NCI-H2227 (cell line): ENCODE data around the gene KDM1B.

Source experiments
- DNase-seq: peaks from one replicate; lab custom pipeline; 2025; ENCODE audit not compliant: unreplicated experiment; lab: John Stamatoyannopoulos, UW

The KDM1B gene

DNA sequence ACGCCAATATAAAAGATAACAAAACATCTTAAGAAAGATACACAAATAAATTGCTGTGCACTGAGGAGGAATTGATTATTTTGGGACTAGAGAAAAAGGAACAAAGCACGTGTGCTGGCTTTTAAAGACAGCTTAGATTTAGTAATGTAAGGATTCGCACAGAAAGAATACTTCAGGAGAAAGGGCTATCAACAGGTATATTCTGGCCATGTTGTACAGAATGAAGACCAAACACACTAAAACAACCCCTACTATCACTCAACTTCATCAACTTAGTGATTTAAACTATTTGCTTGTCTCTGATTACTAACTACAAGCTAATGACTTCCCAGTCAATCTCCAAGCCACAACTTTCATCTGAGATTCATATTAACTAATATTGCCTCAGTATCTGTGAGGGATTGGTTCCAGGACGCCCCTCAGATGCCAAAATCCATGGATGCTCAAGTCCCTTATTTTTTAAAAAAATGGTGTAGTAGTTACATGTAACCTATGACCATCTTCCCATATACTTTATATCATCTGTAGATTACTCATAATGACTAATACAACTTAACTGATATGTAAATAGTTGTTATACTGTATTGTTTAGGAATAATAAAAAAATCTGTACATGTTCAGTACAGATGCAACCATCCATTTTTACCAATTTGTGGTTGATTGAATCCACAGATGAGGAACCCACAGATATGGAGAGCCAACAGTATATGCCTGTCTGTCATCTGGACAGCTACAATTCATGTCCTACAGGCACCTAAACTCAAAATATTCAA lies 104.6 kb downstream of the KDM1B start:
- no peak for DNase-seq

DNA sequence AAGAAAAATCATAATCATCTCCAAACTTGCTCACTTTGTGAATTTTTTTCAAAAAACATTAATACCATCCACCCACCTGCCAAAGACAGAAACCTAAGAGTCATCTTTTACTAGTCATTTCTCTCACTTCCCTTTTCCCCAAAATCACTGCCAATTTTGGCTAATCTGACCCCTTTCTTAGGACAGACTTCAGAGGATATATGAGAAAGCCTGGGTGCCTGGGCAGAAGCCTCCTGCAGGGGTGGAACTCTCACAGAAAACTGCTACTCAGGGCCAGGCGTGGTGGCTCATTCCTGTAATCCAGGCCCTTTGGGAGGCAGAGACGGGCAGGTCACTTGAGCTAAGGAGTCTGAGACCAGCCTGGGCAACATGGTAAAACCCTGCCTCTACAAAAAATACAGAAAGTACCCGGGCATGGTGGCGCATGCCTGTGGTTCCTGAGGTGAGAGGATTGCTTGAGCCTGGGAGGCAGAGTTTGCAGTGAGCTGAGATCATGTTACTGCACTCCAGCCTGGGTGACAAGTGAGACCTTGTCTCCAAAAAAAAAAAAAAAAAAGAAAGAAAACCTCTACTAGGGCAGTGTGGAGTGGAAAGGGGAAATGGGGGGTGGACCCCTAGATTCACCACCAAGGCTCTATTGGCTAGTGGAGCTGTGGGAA lies 105.4 kb downstream of the KDM1B start:
- DNase-seq: no peak

DNA sequence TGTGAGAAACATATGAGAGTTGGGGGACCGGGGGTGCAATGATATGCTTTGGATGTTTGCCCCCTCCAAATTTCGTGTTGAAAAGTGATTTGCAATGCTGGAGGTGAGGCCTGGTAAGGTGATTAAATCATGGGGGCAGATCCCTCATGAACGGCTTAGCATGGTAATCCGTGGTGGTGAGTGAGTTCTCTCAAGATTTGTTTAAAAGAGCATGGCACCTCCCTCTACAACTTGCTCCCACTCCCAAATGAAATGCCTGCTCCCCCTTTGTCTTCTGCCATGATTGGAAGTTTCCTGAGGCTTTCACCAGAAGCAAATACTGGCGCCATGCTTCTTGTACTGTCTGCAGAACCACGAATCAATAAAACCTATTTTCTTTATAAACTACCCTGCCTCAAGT lies 106.7 kb downstream of the KDM1B start:
- no peak for DNase-seq

DNA sequence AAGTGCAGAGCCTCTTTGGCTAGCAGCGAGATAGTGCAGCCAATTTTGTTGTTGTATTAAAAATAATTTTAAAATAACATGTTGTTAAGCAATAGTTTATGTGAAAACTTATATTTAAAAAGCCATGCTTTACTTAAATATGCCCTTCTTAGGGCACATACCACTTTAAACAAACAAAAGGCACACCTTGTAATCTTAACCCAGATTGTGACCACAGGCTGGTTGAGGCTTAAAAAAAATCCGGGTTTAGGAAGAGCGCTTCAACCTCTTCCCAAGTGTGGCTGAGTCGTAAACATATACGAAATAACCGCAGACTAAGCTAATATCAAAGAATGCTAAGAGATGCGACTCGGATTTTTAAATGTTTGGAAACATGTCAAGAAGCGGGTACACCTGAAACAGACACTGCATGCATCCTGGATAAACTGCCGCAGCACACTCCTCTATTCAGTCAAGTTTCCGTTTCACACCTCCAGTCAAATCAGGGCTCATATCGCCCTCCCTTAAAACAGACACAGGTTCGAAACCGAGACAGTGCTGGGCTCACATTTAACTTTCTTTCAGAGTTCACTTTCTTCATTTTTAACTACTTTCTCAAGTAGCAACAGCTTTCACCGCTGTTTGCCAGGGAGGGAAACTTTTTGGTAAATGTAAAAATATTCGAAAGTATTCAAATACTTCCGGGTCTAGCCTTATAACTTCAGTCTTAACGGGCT lies 107.6 kb downstream of the KDM1B start:
- peak; percentile 13 for DNase-seq

DNA sequence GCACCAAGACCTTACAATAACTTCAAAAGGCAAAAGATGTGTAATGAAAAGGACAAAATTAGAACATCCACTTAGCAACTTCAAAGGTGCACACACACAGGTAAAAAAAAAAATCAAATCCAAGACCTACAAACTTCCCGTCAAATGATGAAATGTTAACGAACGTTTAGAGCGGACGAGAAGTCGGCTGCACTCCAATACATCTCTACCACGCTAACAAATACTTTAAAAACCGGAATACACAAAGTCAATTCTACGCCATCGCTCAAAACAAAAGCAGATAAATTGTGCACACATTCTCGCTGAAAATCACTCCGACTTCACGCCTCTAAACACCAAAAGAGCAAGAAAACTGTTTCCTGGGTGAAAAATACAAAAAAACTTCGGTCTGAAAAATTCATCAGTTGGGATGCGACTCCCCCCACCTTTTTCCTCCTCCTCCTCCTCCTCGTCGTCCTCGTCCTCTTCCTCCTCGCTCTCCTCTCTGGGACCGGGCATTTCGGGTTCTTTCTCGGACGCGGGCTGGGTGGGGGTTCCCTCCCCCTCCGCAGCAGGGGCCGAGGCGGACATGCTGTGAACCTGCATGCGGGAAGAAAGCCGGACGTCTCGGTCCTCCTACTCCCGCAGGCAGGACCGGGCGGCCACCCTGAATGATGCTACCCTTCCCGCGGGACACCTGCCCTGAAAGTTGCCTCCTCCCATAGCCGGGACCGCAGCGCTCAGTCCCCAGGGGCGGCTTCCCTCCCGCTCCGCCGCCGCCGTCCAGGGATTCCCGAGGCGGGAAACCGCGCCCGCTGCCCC lies 108.4 kb downstream of the KDM1B start:
- peak; percentile 72 for DNase-seq

DNA sequence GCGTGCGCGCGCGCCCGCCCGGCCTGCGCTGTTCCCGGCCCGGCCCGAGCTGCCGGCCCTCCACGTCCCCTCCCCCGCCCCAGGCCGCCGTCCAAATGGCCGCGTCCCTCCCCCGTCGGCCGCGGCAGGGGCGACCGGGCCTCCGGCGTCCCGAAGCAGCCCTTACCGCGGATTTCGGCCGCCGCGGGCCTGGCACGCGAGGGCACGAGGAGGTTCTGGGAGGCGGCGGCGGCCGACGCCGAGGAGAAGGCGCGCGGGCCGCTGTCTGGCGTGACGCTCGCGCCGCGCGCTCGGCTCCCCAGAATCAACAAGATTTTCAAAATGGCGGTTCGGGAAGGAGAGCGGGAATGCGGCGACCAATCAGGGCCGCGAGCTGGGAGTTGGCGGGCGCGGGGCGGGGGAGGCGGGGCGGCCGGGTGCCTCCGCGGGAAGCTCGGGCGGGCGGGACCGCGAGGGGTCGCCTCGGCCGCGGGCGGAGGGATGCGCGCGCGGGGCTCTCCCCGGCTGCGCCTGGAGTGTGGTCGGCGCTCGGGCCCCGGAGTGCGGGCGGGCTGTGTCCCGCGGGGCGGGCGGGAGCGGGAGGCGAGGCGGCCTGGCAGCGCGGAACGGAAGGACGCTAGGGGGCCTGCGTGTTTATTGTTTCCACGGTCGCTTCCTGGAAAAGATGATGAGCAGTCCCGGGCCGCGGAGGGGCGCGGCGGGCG lies 109.1 kb downstream of the KDM1B start, which contains the start of gene DEK:
Gene DEK (minus strand): TSS at position 312 of the 704 bp plus-strand sequence. CDS start 543 bp downstream, outside the sequence.
- DNase-seq: peak; percentile 95

DNA sequence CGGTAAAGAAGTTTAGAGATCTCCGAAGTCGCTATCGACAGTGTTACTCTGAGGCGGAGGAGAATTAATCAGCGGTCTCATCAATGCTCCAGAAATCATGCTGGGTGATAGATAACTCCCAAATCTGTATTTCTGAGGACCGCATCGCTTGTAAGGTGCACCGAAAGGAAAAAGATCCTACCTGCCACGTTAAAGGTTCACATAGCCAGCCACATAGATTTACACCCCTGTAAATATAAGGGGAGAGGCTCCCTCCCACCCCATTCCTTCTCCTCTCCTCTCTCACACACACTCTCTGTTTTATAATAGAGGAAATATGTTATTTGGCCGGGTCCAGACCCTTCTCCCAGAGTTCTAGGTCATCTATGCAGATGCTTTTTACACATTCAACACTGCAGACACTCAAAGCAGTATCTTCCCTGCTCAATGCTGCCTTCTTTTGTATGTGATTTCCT lies 109.7 kb downstream of the KDM1B start:
- peak; percentile 45 for DNase-seq

DNA sequence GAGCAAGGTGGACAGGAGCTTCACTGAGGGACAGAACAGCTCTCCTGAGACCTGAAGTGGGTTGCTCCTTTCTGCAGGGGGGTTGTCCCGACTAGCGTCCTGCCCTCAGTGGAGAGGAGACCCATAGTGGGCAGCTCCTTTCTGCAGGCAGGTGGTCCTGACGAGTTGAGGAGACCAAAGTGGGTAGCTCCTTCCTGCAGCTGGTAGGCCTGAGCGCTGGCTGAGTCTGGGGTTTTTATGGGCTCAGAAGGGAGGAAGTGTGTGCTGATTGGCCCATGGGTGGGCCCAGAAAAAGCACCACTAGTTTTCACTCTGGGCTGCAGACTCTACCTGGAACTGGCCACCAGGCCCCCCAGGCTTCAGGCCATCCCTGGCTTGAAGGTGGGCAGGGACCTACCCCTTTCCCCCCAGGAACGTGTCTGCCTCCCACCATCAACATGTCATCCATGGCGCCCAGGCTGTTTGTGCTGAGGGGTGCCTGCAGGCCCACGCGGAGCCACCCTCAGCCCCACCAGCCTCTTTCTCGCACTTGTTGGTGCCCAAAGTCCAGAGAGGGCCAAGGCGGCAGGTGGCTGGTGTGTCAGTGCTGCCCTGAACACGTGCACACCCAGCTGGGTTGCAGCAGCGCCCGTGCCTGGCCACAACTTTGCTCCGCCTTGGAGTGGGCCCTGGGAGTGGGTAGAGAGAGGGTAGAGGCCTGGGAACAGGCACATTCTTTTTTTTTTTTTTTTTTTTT lies 110.7 kb downstream of the KDM1B start:
- no peak for DNase-seq

DNA sequence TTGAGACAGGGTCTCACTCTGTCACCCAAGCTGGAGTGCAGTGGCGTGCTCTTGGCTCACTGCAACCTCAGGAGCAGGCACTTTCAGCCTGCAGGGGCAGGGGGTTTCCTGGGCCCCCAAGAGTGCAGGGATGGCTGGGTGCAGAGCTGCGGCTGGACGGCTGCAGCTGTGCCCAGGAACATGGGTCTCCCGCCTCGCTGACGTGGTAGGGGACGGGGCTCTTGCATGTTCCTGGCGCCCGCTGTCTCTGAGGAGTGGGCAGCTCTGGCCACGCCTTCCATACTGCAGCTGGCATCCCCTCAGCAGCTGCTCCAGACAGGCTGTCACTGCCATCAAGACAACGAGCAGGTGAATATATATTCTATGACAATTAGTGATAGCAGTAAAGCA lies 111.3 kb downstream of the KDM1B start:
- DNase-seq: no peak

DNA sequence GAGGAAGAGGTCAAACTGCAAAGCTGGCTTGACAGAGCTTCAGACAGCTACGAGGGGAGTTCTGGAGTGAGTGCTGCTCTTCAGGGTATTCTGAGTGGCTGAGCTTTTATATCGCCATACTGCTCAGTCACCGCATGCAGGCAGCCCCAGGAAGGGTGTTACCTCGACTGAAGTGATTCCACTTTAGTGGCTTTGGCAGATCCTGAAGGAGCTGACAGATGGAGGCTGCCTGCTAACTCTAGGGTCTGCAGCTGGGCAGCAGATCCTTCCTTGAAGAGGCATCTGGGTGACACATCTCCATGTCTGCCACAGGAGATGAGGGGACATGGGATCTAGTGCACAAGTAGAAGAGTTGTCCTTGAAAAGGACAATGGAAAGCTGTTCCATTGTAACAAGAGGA lies 112.8 kb downstream of the KDM1B start:
- DNase-seq: no peak

DNA sequence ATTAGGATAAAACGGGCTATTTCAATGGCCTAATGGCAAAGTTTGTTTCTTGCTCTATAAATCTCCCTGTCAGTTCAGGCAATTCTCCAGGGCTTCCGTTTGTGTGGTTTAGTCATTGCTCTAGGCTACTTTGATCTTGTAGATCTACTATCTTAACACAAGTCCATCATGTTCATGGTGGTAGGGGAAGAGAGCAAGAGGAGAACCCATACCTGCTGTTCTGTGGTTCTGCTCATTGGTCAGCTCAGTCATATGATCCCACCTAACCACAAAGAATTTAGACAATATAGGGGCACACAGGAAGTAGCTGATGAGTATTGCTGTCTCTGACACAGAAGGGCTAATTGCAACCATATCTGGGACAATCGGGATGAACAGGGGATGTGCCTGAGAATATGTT lies 114.0 kb downstream of the KDM1B start:
- no peak for DNase-seq

DNA sequence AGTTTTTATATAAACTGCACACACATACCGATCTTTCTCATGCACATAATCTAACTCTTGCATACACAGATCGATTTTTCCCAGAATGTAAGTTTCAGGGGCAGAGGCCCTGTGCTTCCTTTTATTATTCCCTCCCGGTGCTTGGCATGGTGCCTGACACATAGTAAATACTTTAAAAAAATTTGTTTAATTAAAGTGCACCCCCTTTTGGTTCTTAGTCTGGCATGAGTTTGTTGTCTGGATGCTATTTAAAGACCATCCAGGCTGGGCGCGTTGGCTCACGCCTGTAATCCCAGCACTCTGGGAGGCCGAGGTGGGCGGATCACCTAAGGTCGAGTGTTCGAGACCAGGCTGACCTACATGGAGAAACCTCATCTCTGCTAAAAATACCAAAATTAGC lies 114.5 kb downstream of the KDM1B start:
- DNase-seq: no peak

DNA sequence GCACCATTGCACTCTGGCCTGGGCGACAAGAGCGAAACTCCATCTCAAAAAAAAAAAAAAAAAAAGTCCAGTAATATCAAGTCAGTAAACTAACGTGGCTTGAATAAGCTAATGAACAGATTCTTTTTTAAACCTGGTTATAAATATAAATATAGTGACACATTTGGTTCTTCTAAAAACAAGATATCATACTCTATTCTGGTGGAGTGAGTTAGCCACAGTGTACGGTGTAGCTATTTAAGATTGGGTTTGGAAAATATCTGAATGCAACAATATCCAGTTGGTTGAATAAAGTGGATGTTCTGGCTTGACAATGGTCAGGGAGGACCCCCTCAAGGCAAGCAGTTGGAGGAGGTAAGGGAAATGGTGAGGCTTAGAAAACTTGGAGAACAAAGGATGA lies 115.0 kb downstream of the KDM1B start:
- DNase-seq: no peak
